GM12892 (cell line): Measurements from ENCODE around the gene WDR1.

Experiments used
- POLR2A ChIP-seq: IDR thresholded peaks from 2 replicates; pipeline ENCODE4 v1.6.1; 2011; ENCODE audit warnings: low read depth, low read length, control low read depth
- POLR2AphosphoS5 ChIP-seq: IDR thresholded peaks from 2 replicates; pipeline ENCODE4 v1.6.1; 2011; ENCODE audit warnings: low read depth, low read length, control low read depth

GRCh38 chr4:10025230-10025806 lies 91.3 kb downstream of the WDR1 start:
- TF ChIP-seq POLR2A (no peak), POLR2AphosphoS5 (no peak)
